Measurements from ENCODE around the gene RALGAPA2. TPM values are rescaled to one million over a fixed set of nuclear protein-coding genes. Genes with fewer than 3 reads are reported as not detected.

Gene RALGAPA2
- total RNA-seq, 1 donor from 2014 or later, result 88.9 TPM

- peak; percentile 49 for ATAC-seq
- no peak for DNase-seq
- Histone ChIP-seq H3K4me3 (no peak overlapping the region), H3K4me1 (no peaks in the 10 kb centered on the region), H3K36me3 (peaks cover 9% of the 10 kb centered on the region), H3K9me3 (no peaks in the 10 kb centered on the region), H3K27ac (no peak overlapping the region), H3K27me3 (no peaks in the 10 kb centered on the region)
- TF ChIP-seq CTCF (IDR thresholded peaks at IDR 0.05), result no peak
- intact Hi-C loops (cut with DNase I), result no loop called here
These were observed 268.9 kb downstream of the RALGAPA2 start for GRCh38 chr20:20443504-20443903.

- ATAC-seq (no peak), DNase-seq (no peak)
- no peaks in the 10 kb centered on the region for H3K4me1 ChIP-seq
- intact Hi-C loops (cut with DNase I), result no loop called here
- H3K27ac ChIP-seq, result no peak overlapping the region
- H3K9me3 ChIP-seq, result no peaks in the 10 kb centered on the region
- TF ChIP-seq CTCF (IDR thresholded peaks at IDR 0.05), result no peak
- no peaks in the 10 kb centered on the region for H3K27me3 ChIP-seq
- H3K4me3 ChIP-seq, result no peak overlapping the region
- H3K36me3 ChIP-seq, result peaks cover 14% of the 10 kb centered on the region
These were observed 270.0 kb downstream of the RALGAPA2 start for GRCh38 chr20:20442466-20442865.

- DNase-seq, result no peak
- Histone ChIP-seq H3K9me3 (no peaks in the 10 kb centered on the region), H3K4me1 (no peaks in the 10 kb centered on the region), H3K27me3 (no peaks in the 10 kb centered on the region), H3K36me3 (peaks cover 21% of the 10 kb centered on the region), H3K27ac (no peak overlapping the region), H3K4me3 (no peak overlapping the region)
- intact Hi-C loops (cut with DNase I), result no loop called here
- TF ChIP-seq CTCF (IDR thresholded peaks at IDR 0.05), result no peak
- no peak for ATAC-seq
These were observed 271.4 kb downstream of the RALGAPA2 start for GRCh38 chr20:20440886-20441658.

GRCh38 chr20:20440481-20440880 is 272.0 kb downstream of the RALGAPA2 start:
- TF ChIP-seq CTCF (IDR thresholded peaks at IDR 0.05), result no peak
- no peaks in the 10 kb centered on the region for H3K4me1 ChIP-seq
- no peak for DNase-seq
- no peak overlapping the region for H3K27ac ChIP-seq
- intact Hi-C loops (cut with DNase I), result no loop called here
- ATAC-seq, result no peak
- H3K9me3 ChIP-seq, result no peaks in the 10 kb centered on the region
- peaks cover 21% of the 10 kb centered on the region for H3K36me3 ChIP-seq
- H3K4me3 ChIP-seq, result no peak overlapping the region
- H3K27me3 ChIP-seq, result no peaks in the 10 kb centered on the region

GRCh38 chr20:20439602-20440190 is 272.7 kb downstream of the RALGAPA2 start:
- Histone ChIP-seq H3K4me3 (no peak overlapping the region), H3K9me3 (no peaks in the 10 kb centered on the region), H3K27me3 (no peaks in the 10 kb centered on the region), H3K4me1 (no peaks in the 10 kb centered on the region), H3K27ac (no peak overlapping the region), H3K36me3 (peaks cover 27% of the 10 kb centered on the region)
- no peak for DNase-seq
- ATAC-seq, result no peak
- intact Hi-C loops (cut with DNase I), result no loop called here
- TF ChIP-seq CTCF (IDR thresholded peaks at IDR 0.05), result no peak
